Stimulated activated CD8-positive, alpha-beta memory T cell treated with anti-CD3 and anti-CD28 coated beads, Interleukin-7, amount 100 ng/mL, for 4 hours (primary cell): ENCODE results near the gene GIGYF2.

Source experiments
- DNase-seq, 2 donors: peaks; one replicate each; pipeline ENCODE4 v3.0.0-alpha.2; 2020; ENCODE audit warnings: low read depth in 2 of 2

The GIGYF2 gene

DNA sequence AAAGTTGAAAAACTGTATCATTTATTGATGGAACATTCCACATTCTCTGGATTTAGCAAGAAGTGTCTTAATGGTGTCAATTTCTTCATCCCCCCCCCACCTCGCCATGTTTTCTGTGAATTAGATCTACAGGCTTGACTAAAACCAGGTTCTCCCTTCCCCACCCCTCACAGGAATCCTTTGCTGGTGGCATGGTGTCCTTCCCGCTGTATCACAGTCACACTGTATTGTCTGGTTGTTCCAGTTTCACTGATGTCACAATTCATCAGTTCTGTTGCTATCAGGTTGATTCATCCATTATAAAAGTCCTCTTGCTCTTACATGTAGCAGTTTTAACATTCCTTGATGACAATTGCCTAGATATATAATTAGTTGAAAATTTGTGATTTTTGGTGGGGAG lies 166.9 kb downstream of the GIGYF2 start:
- no peak for DNase-seq

DNA sequence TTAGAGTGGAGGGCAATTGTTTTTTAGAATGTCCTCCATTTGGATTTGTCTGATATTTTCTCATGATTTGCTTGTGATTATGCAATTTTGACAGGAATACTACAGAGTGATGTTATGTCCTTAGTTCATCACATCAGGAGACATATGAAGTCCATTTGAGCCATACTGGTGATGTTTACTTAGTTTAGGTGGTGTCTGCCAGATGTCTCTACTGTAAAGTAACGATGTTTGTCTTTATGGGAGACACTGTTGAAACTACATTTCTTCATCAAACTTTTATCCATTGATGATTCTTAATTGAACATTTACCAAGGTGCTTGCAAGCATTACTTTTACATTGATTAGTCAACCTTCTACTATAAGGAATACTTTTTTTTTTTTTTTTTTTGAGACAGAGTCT lies 168.0 kb downstream of the GIGYF2 start:
- no peak for DNase-seq

DNA sequence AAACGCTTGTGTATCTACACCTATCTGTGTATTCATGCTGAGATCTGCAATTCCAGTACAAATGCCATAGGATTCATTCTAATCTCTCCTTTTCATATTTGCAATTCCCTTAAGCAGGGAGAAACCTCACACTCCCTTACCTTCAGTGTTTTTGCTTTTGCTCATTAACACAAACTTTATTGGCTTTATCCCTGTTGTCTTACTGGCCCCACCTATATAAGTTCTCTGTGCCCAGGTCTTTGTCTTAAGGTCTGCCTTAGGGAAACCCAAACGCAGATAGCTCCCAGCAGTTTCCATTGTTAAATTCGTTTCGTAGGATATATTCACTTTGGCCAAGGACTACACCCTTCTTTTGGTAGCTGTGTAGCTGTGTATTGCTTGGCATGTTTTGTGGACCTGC lies 169.0 kb downstream of the GIGYF2 start:
- no peak for DNase-seq

DNA sequence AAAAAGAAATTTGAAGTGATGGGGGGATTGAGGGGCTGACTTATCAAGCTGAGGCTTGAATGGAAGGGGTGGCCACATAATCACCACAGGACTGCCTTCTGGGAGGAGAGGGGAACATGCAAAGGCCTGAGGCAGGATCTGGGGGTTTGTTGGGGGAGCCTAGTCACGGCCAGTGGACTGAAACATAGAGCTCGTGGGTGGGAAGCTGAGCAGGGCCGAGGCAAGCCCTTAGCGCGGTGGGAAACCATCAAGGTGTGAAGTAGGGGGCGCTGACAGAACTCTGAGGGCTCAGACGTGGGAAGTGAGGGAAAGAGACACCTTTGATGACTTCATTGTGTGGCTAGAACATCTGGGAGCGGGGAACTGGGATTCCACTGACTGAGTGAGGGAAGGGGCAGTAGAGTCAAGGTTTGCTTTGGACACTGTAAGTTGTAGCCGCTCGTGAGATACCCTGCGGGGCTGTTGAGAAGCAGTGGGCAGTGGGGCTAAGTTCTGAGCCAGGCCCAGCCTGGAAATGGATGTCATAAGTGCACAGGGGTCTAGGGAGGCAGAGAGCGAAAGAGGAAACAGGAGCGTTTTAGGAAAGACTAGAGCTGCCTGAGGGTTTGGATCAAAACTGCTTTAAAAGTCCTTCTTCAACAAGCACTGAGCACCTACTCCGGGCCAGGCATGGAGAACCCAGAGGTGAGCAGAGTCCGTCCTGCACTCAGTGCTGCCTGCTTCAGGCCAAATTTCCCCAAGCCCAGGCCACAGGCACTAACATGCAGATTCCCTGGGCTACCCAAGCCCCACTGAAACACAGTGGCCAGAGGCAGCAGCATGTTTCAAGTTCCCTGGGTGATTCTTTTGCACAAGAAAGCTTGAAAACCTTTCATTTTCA lies 172.2 kb downstream of the GIGYF2 start:
- no peak for DNase-seq

DNA sequence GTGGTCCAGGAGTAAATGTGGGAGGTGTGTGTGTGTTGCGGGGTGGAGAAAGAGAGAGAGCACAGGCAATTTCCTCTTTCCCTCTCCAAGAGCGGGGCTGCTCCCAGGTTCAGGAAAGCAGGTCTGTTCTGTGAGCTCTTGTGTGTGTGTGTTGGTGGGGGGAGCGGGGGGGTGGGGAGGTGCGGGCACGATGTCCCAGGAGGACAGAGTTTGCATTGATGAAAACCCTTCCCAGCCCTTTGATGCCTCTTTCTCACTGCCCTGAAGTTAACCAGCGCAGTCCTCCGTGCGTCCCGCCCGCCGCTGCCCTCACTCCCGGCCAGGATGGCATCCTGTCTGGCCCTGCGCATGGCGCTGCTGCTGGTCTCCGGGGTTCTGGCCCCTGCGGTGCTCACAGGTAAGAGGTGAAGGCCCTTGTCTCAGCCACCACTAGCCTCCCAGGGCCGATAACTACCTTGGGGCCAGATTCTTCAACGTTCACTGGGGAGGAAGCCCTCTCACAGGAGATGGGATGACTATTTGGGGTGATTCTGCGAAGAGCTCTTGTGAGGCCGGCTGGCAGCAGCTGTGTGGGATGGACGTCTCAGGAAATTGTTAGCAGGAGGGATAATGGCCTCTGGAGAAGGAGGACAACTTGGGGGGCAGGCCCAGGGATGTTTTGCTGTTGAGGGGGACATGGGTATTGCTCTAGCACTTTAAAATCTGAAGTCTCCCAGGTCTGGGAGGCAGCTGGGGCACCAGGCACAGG lies 173.1 kb downstream of the GIGYF2 start, which contains the start of gene SNORC:
Gene SNORC, plus strand, starts transcription at position 247 of the 748 bp plus-strand sequence. Its CDS starts 78 bp downstream, at position 325.
- no peak for DNase-seq

DNA sequence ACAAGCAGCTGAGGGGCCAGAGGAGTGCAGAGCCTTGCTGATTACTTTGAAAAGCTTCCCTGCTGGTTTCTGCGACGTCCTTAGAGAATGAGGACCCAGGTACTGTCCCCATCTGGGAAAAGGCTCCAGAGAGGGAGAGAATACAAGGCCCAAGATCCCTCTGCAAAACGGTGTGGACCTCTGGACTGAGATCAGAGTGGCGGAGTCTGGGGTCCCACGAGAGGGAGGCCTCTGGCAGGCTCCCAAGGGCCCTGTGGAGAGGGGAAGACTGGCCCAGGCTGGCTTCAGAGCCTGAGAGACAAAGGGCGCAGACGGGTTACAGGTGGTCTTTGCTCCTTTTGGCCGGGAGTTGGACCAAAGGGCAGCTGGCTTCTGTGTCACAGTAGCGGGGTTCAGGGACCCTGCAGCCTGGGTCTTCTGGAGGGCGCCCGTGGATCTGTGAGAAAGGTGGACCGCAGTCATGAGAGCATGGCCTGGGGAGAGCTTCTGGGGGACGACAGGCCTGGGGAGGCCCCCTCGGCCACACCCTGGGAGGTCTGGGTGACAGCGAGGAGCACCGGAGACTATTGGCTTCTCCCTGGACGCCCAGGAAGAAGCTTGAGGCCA lies 173.7 kb downstream of the GIGYF2 start:
- DNase-seq = no peak

DNA sequence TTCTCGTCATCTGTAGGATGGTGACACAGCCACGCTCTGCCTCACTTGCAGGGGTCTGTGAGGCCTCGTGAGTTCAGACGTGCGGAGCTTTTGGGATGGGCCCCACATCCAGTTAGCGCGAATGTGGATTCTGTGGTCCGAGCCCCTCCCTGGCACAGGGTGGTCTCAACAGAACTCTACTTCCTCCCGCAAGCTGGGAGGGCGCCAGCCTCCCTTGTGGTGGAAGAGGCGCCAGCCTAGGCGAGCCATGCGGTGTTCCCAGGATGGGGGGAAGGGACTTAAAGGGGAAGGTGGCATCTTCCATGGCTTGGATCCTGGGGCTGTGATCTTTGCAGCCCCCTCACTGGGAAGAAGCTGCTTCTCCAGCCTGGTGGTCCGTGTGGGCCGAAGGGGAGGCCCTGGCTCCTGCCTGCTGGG lies 174.3 kb downstream of the GIGYF2 start:
- DNase-seq = no peak

DNA sequence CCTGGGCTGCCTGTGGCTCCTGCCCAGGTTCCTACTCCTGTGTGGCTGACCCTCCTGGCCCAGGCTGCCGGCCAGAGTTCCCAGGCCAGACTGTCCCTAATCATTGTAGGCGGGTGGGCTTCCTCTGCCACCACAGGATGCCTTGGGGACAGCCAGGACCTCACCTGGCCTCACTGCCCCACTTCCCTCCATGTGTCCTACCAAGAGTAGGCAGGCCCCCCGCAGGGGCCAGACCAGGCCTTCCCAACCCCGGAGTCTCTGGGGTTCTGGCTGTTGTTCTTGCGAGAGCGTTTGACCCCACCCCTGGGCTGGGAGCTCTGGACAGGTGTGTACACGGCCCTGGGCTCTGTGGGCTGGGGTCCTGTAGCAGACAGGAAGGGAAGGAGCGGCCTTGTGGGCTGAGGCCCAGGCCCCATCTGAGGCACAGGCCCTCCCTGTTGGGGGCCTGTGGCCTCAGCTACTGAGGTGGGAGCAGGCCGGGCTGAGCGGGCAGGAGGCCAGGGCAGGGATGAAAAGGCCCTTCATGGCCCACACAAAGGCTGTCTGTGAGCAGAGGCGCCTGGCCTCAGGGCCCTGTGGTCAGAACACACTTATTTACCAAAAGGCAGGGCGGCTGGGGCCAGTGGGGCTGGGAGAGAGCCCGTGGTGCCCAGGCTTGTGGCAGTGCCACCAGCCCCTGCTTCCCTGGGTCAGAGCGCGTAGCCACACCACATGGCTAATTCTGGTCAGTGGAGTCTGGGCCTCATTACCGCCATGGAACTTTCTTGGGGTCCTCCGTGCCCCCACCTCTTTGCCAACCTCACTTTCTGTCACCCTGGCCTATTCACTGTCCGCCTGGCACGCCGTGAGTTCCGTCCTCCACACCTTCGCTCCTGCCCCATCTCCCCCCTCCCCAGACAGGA lies 175.0 kb downstream of the GIGYF2 start:
- no peak for DNase-seq

DNA sequence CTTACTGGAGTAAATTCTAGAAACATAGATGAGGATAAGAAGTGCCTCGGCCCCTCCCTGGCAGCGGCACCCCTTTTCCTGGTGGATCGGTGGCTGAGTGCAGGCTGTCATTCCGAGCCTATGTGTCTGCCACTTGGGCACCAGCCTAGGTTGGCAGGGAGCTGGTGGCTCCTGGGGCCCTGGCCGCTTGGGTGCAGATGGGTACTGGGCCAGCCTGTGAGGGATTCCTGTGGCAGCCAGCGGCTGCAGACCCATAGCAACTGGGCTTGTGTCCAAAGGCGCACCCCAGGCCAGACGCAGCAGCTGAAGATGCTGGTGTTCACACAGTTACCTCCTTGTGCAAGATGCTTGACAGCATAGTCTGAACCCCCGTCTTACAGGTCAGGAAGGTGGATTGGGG lies 175.7 kb downstream of the GIGYF2 start:
- DNase-seq = no peak

DNA sequence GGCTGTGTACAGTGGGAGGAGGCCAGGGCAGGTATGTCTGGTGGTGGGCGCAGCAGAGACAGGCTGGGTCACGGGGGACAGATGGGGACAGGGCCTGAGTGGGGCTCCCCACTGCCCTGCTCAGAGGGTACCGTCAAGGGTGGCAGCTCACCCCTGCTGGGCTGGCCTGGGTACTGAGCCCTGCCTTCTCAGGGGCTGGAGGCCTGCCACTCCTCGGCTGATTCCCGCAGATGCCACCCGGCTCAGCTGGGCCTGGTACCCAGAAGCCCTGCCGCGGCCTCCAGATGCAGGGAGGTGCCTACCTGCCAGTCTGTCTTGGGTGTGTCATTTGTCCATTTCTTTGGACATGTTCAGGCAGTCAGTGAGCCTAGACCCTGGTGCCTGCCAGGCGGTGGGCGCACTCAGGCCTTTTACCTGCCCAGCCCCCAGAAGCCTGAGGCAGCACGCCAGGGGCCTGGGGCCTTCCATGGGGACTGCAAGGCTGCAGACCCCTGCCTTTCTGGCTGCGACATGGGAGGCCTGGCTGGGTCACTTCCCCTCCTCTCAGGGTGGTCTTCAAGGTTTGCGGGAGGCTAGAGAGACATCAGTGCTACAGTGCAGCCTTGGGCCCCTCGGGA lies 176.3 kb downstream of the GIGYF2 start:
- no peak for DNase-seq

DNA sequence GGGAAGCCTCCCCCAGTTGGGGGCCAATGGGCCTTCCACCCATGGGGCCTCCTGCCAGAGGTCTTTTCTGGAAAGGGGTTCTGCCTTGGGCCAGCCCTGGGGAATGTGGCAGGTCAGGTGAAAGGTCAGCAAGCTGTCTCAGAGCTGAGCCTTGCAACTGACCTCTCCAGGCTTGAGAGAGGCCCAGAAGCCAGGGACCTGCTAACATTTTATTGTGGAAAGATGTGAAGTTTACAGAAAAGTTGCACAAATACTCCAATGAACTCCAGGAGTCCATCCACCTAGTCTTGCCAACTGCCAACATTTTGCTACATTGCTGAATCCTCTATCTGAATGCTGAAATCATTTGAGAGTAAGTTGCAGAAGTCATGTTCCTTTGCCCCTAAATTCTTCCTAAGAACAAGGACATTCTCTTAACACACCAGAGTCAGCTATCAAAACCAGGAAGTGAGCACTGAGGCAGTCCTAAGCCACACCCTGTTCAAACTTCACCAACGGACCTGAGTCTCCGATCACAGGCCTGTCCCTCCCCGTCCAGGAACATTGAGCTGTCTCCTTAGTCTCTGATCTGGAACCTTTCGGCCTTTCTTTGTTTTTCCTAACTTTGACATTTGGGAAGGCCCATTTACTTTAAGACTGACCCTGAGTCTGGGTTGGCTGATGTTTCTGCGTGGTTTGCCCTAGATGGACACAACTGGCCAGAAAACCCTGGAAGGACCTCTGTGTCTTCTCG lies 176.9 kb downstream of the GIGYF2 start:
- DNase-seq = no peak

DNA sequence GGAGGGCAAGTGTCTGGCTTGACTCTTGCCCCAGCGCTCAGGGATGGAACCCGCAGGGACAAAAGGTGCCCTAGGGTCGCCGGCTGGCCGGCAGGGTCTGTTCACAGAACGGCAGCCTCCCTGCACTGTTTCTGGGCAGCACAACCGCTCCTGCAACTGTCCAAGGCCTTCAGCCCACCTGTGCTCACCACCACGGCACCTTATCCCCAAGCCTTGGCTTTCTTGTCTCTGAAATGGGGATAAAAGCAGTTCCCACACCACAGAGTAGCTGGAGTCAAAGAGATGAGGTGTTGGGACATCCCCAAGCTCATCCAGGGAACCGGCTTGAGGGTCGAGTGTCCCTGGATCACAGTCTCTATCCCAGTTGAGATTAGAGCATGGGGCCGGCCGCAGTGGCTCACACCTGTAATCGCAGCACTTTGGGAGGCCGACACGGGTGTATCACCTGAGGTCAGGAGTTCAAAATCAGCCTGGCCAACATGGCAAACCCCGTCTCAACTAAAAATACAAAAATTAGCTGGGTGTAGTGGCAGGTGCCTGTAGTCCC lies 177.6 kb downstream of the GIGYF2 start:
- DNase-seq = no peak

DNA sequence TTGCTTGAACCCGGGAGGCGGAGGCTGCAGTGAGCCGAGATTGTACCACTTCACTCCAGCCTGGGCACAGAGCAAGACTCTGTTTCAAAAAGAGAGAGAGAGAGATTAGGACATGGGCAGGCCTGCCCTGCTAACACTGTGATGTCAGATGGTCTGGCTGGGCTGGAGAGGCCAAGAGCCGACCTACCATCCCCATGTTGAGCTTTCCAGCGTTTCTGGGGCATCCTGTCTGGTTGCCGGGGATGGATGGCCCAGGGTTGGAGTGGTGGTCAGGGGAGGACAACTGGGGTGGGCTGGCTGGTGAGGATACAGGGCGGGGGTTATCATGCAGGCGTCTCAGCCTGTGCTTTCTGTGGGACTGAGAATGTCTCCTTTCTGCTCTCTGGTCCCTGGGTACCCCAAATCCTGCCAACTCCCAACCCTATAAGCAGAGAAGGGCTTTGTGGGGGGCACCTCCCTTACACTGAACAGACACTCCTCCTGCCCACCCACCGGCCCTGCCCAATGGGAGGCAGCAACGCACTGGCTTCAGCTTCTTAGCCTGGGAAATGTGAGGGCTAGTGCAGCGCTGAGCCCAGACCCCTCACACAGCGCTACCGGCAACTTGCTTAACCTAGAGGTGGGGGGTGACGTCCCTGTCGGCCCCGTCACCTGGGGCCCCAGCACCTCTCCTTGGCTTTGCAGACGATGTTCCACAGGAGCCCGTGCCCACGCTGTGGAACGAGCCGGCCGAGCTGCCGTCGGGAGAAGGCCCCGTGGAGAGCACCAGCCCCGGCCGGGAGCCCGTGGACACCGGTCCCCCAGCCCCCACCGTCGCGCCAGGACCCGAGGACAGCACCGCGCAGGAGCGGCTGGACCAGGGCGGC lies 178.4 kb downstream of the GIGYF2 start:
- no peak for DNase-seq

DNA sequence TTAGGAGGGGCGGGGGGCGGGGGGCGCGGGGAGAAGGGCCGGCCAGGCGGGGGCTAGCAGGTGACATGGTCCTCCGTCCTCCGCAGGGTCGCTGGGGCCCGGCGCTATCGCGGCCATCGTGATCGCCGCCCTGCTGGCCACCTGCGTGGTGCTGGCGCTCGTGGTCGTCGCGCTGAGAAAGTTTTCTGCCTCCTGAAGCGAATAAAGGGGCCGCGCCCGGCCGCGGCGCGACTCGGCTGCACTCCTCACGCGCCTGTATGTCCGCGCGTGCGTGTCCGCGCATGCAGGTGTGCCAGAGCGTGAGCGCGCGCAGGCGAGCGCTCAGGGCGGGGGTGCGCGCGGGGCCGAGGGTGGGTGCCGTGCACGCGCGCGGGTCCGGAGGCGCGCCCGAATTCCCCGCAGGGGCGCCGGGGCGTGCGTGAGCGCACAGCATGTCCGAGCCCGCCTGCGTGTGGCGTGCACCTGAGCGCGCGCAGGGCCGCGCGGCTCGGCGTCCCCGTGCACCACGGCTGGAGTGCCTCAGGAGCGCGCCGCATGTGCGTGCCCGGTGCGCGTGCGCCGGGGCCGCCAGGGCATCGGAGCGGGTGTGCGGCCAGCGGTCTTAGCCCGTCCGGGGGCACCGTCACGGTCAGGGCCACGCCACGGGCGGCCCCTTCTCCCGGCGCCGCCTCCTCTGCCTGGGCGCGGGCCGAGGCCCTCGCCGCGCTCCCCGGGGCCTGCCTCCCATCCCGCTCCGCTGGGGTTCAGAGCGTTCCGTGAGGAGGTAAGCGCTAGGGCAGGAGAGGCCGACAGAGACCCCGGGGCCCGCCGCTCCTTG lies 179.2 kb downstream of the GIGYF2 start:
- no peak for DNase-seq

DNA sequence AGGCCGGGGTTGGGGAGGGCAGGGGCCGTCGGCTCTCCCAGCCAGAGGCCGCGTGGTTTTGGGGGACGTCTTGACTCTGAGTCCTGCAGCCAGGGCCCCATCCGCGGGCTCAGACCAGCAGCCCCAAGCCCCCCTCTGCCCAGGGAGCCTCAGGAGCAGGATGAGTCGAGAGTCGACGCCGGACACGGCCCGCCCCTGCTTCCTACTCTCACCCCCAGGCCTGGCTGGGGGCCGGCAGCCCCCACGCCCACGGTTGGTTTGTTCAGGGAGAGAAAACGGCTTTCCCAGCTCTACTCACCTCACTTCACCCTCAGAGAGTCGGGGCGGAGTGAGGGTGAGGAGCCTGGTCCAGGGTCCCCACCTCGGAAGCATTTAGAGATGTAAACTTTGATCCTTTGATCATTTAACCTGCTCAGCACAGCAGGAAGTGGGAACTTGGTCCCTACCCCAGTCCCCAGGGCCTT lies 179.9 kb downstream of the GIGYF2 start:
- no peak for DNase-seq

DNA sequence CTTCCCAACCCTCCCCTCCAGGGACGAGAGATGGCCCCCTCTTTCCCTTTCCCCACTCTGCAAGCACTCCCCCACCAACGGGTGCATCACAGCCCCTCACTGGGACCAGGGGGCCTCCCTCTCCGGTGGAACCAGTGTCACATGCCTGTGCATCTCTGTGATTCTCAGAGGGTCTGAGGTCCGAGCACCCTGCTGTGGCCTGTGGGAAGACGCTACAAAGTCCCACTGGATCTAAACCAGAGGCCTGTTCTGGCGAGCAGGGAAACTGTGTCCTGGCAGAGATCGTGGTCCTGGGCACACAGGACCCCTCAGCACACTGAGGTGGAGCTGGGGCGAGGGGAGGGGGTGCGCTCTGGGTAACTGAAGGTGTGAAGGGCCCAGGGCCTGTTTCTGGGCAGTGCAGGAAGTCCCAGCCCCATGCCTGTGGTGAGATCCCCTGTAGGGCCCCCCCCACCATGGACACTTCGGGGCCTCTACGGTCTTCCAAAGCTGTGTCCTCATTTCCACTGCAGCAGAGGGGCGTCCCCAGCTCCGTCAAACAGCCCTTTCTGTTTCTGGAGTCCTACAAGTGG lies 180.9 kb downstream of the GIGYF2 start:
- no peak for DNase-seq

DNA sequence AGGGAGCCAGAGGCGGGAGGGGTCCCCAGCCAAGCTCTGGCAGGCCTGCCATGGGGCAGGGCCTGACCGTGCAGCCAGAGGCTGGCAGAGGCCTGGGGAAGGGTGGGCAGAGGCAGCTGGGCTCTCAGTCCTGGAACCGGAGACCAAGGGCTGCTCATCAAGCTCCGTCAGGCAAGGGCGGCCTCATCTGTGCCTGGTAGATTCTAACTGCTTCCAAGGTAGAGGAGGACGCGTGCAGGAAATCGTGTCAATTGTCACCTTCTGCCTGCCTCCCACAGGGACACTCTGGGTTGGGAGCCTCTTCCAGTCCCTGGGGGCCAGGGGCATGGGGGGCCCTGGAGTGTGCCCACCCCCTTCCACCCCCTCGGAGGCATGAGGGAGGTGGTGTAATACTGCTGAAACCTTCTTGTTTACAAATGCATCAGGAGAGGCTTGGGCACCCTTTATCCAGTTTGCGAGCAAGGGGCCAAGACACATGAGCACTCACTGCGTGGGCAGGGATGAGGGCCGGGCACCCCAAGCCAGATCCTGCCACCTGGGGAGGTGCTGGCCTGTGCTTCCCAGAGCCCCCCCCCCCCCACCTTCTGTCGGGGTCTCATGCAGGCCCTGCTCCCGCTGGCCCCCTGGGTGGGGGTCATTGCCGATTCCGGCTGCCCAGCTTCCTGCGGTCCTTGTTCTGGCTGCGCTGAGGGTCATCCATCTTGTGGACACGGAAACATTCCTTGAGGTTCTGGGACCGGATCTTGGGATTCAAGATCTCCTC lies 181.9 kb downstream of the GIGYF2 start:
- no peak for DNase-seq
